NK-92 (cell line): ENCODE measurements around the gene KCNQ5.
"Not testable (repeated sequence)": the region's sequence is repeated elsewhere in the genome, so short reads cannot be mapped to it uniquely, and the experiment has no call there.

ENCODE experiments used
- DNase-seq: peaks from one replicate; lab custom pipeline; 2025; ENCODE audit not compliant: unreplicated experiment; lab: John Stamatoyannopoulos, UW

The KCNQ5 gene

GRCh38 chr6:72946774-72947173 is 324.9 kb downstream of the KCNQ5 start:
- DNase-seq = no peak

- DNase-seq = no peak
These were observed 325.7 kb downstream of the KCNQ5 start for GRCh38 chr6:72947534-72947933.

- no peak for DNase-seq
These were observed 326.3 kb downstream of the KCNQ5 start for GRCh38 chr6:72948153-72948552.

DNA sequence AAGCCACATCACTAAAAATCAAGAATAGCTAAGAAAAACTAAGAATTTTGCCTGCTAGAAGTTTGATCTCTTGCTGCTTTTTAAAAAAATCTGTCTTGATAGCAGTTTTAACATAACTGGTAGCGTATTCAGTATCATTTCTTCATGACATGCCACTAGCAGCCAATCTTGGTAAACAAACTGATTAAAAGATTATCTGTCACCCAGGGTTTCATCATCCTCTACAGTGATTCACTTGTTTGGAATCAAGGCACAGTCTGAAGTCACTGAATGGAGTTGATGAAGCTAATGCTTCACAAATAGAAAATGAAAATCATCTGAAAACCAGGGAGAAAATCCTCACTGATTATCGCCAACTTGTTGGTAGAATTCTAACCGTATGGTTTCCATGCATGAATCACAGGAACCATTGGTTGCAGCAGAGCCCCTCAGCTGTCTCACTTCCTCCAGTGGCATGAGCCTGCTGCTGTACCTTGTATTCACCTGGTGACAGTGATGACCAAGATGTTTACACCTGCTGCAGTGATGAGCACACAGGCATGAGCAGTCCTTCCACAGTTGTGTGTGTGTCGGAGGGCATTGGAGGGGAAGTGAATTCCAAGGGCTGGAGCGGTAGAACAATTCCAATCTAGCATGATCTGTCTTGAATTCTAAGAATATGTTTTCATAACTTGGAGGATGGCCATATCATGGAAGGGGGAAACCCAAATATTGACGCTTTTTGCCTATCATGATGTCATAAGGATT is 328.4 kb downstream of the KCNQ5 start:
- no peak for DNase-seq

DNA sequence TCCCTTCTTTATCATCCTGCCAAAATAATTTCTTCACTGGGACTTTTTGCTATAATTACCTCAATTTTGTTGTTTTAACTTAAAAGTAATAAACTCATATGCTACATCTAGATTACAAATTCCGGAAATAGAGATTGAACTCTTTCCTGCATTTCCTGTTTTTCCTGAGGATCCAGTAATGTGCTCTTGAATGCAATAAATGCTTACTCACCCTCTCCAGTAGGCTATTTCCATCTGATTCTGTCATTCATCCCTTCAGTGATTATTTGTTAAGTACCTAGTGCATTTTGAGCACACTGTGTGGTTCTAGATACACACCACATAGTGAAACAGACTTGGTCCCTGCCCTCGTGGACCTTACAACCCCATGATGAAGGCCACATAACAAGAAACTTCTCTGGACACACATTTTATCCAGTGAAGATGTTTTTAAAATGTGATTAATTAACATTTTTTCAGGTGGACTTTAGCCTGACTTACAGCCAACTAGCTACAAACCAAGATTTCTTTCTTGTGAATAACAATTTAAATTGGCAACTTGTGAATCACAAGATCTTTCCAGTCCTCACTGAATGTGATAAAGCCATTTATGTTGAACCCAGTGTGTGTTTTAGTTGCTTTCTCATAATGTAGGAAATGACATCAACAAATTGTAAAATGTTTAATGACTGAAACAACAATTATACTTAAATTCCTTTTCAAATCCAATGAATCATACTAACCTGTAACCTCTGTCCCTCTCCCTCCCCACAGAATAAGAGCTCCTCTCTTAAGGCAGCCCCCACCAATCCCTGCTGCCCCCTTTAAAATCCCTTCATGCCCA is 331.2 kb downstream of the KCNQ5 start:
- DNase-seq = no peak

DNA sequence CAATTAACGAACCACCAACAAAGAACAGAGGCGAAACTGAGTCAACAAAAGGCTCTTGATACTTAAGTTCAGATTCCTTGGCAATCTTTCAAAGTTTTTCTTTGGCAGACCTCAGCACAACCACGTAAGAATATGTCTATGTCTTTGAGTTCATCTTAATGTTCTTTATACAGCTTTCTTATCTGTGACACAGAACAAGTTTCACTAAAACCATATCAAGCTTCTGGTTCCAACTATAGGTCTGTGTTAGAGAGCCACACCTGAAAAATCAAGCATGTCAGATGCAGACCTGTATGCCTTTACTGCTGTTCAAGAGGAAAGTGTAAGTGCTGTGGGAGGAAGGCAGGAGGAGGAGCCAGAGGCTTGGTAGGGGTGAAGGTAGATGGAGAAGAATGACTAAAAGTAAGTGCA is 332.1 kb downstream of the KCNQ5 start:
- no peak for DNase-seq

GRCh38 chr6:72954716-72955115 is 332.9 kb downstream of the KCNQ5 start:
- DNase-seq = no peak

GRCh38 chr6:72955666-72956065 is 333.8 kb downstream of the KCNQ5 start:
- no peak for DNase-seq

DNA sequence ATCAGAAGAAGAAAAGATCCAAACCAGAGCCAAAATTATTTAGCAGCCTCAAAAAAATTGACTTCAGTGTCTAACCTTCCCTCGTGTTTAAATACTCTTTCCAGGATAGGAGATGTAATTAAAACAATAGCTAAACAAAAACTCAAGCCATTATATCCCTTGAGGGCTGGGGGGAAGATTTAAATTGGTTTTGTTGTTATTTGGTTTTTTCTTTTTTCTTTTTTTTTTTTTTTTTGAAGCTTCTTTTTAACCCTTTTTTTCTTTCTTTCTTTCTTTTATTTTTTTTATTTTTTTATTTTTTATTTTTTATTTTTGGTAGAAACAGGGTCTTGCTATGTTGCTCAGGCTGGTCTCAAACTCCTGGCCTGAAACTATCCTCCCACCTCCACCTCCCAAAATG is 334.4 kb downstream of the KCNQ5 start:
- DNase-seq = no peak

- no peak for DNase-seq
These were observed 338.0 kb downstream of the KCNQ5 start for GRCh38 chr6:72959821-72960220.

DNA sequence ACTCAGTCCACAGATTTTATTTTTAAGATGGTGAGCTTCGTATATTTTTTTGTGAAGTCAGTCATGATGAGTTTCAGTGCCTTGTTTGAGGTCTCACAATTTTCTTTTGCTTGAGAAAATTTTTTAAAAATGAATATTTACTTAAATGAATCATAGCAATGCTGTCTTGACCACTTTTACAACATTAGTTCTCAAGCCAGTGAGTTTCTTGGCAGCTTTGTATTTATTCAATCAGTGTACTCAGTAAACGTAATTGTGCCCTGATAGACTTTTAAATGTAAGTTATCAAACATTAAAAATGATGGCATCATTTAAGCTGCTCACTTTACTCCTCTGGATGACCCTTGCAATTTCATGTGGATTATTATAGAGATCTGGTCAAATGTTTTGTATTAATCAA is 342.1 kb downstream of the KCNQ5 start:
- DNase-seq = no peak

- DNase-seq = no peak
These were observed 344.9 kb downstream of the KCNQ5 start for GRCh38 chr6:72966628-72967280.

DNA sequence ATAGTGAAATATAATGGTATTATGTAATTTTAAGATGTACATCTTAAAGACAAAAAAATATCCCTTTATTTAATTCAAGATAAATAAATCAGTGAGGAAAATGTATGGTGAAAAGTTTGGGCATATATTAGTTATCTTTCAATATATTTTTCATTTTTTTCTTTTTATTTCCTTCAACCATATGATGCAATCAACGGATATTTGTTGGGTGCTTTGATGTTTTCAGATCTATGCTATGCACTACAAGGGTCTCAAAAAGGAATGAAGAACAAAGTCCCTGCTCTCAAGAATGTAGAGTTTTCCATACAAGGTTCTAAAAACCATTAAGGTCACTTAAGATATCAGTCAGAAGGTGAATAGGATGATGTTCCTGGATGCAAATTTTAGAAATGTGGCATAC is 345.5 kb downstream of the KCNQ5 start:
- DNase-seq = no peak

DNA sequence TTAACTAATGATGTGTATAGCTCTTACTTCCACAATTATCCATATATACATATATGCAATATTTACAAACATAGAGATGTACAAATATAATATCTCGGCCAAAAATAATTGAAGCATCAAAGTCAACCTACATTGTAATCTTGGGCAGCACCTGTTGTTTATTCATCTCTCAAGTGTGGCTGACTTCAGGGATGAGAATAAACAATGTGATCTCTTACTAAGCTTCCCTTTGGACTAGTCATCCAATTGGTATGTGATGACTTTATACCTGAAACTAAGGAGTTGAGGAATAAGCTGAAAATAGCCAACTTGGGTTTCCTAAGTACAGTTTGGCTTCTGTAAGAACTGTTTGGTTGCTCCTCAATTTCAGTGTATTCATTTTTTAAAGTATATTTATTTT is 346.8 kb downstream of the KCNQ5 start:
- no peak for DNase-seq

DNA sequence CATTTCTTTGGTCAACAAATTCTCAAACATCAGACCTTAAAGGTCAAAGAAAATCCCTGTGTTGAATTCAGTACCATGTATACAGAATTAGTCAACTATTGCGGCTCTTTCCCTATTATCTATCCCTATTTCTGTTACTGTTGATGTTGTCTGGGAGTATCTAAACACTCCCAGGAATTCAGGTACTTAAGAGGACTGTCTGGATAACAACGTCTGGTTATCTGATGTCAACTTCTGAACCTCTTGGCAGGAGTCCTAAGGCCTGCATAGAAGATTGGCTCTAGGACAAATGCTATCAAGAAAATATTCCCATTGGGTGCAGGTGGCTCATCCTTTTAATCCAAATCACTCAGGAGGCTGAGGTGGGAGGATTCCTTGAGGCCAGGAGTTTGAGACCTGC is 347.8 kb downstream of the KCNQ5 start:
- DNase-seq = no peak

DNA sequence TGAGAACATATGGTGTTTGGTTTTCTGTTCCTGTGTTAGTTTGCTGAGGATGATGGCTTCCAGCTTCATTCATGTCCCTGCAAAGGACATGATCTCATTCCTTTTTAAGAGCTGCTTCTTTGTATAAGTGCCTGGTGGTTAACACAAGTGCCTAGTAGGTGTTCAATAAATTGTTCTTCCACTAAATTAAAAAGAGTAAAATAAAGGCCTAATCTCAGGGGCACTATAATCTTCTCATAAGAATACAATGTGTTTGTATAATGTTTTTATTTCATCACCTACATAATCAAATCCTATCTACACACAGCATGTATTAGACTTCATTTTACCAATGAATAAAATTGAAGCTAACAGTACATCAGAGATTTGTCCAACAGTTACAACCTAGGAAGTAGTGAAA is 350.7 kb downstream of the KCNQ5 start:
- no peak for DNase-seq

DNA sequence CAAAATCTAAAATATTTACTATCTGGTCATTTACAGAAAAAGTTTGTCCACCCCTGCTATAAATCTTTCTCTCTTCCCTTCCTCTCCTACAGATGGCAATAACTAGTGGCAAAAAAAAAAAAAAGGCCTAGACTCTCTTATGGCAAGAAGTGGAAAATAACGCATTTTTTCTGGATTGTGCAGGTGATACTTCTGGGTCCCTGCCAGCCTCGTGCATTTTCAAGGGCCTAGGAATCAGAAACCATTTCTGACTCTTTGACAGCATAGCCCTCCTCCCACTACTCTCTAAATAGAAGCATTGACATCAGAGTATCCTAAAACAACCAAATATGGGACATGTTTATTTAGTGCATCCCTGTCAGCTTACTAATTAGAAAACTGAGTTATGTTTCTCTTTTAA is 352.4 kb downstream of the KCNQ5 start:
- no peak for DNase-seq

- DNase-seq = no peak
These were observed 353.5 kb downstream of the KCNQ5 start for GRCh38 chr6:72975352-72975752.

GRCh38 chr6:72976484-72976883 is 354.6 kb downstream of the KCNQ5 start:
- no peak for DNase-seq

- DNase-seq = no peak
These were observed 355.2 kb downstream of the KCNQ5 start for GRCh38 chr6:72977114-72977513.

- DNase-seq = not testable (repeated sequence)
These were observed 356.9 kb downstream of the KCNQ5 start for GRCh38 chr6:72978808-72979207.
